Endothelial cell of umbilical vein (primary cell): ENCODE data around the gene EIF2B5.

Source experiments
- EZH2 ChIP-seq: IDR thresholded peaks from 2 replicates; pipeline ENCODE4 v1.6.1; 2012; ENCODE audit warnings: borderline replicate concordance, low read depth, mild to moderate bottlenecking, moderate library complexity, low read length, inconsistent platforms; ENCODE audit not compliant: severe bottlenecking
- FOS ChIP-seq: IDR thresholded peaks from 2 replicates; pipeline ENCODE4 v1.6.1; 2011; ENCODE audit warnings: mild to moderate bottlenecking, low read length, moderate library complexity, borderline replicate concordance; ENCODE audit not compliant: insufficient read depth
- GATA2 ChIP-seq: IDR thresholded peaks from 2 replicates; pipeline ENCODE4 v1.7.0; 2011; ENCODE audit warnings: low read depth, mild to moderate bottlenecking, moderate library complexity, mixed read lengths, low read length; ENCODE audit not compliant: insufficient read length, insufficient read depth
- JUN ChIP-seq: IDR thresholded peaks from 2 replicates; pipeline ENCODE4 v1.6.1; 2011; ENCODE audit warnings: borderline replicate concordance, low read depth; ENCODE audit not compliant: insufficient read length, insufficient read depth
- MAX ChIP-seq: IDR thresholded peaks from 2 replicates; pipeline ENCODE4 v1.6.1; 2011; ENCODE audit not compliant: insufficient read depth, insufficient read length
- MYC ChIP-seq: IDR thresholded peaks from one replicate; pipeline ENCODE4 v1.6.1; 2011; ENCODE audit warnings: mild to moderate bottlenecking, low read depth, low read length
- POLR2A ChIP-seq: IDR thresholded peaks from 2 replicates; pipeline ENCODE4 v1.6.1; 2012; ENCODE audit warnings: low read depth, mild to moderate bottlenecking, control low read depth, low read length
- POLR2AphosphoS5 ChIP-seq: IDR thresholded peaks from 2 replicates; pipeline ENCODE4 v1.6.1; 2012; ENCODE audit warnings: low read depth, mild to moderate bottlenecking, control low read depth, low read length, moderate library complexity; ENCODE audit not compliant: insufficient read depth
- TF ChIP-seq, protein P1 (sequence below), 2 donors: IDR thresholded peaks; 1 replicate in 1 of 2; 2 replicates in 1 of 2; pipeline ENCODE4 v1.5.1; 2011; ENCODE audit warnings: low read length in 2 of 2, mild to moderate bottlenecking in 2 of 2, moderate library complexity in 2 of 2, control low read depth in 1 of 2, inconsistent platforms in 1 of 2, low read depth in 1 of 2; ENCODE audit not compliant: insufficient read depth in 1 of 2; ENCODE audit errors: extremely low read depth in 1 of 2

- TF ChIP-seq, protein P1, sequence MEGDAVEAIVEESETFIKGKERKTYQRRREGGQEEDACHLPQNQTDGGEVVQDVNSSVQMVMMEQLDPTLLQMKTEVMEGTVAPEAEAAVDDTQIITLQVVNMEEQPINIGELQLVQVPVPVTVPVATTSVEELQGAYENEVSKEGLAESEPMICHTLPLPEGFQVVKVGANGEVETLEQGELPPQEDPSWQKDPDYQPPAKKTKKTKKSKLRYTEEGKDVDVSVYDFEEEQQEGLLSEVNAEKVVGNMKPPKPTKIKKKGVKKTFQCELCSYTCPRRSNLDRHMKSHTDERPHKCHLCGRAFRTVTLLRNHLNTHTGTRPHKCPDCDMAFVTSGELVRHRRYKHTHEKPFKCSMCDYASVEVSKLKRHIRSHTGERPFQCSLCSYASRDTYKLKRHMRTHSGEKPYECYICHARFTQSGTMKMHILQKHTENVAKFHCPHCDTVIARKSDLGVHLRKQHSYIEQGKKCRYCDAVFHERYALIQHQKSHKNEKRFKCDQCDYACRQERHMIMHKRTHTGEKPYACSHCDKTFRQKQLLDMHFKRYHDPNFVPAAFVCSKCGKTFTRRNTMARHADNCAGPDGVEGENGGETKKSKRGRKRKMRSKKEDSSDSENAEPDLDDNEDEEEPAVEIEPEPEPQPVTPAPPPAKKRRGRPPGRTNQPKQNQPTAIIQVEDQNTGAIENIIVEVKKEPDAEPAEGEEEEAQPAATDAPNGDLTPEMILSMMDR (IDR thresholded peaks at IDR 0.05; ENCODE audit: extremely low read depth in 1 of 2, insufficient read depth in 1 of 2, low read depth in 1 of 2, low read length in 2 of 2): no peak
- TF ChIP-seq JUN (no peak), POLR2A (no peak), FOS (no peak), POLR2AphosphoS5 (no peak), MAX (no peak), EZH2 (no peak), MYC (no peak), GATA2 (no peak)
Measured at GRCh38 chr3:184144505-184144904, 9.3 kb downstream of the EIF2B5 start.
